Liver (tissue), 3 donors: ENCODE results near the gene TFDP1.

Source experiments
- JUND ChIP-seq, 2 donors: IDR thresholded peaks; 2 replicates each; pipeline ENCODE4 v1.6.1; 2016; ENCODE audit warnings: antibody characterized with exemption in 2 of 2
- TAF1 ChIP-seq: conservative IDR thresholded peaks from 2 replicates; pipeline ENCODE4 v1.6.1; 2016; ENCODE audit warnings: antibody characterized with exemption, mild to moderate bottlenecking
- TF ChIP-seq, protein P1 (sequence below): IDR thresholded peaks from 2 replicates; pipeline ENCODE4 v1.6.1; 2016; ENCODE audit warnings: antibody characterized with exemption, mild to moderate bottlenecking
- TF ChIP-seq, protein P2 (sequence below): IDR thresholded peaks from 2 replicates; pipeline ENCODE4 v1.6.1; 2016; ENCODE audit warnings: antibody characterized with exemption
- TF ChIP-seq, protein P3 (sequence below): fragments of 150-350 bp; IDR thresholded peaks from 2 replicates; pipeline ENCODE4 v1.5.1; 2017; ENCODE audit warnings: improper control_type of control experiment, low read depth, low read length; ENCODE audit not compliant: missing input control
- donor health status: healthy.
- donor health status: healthy.

DNA sequence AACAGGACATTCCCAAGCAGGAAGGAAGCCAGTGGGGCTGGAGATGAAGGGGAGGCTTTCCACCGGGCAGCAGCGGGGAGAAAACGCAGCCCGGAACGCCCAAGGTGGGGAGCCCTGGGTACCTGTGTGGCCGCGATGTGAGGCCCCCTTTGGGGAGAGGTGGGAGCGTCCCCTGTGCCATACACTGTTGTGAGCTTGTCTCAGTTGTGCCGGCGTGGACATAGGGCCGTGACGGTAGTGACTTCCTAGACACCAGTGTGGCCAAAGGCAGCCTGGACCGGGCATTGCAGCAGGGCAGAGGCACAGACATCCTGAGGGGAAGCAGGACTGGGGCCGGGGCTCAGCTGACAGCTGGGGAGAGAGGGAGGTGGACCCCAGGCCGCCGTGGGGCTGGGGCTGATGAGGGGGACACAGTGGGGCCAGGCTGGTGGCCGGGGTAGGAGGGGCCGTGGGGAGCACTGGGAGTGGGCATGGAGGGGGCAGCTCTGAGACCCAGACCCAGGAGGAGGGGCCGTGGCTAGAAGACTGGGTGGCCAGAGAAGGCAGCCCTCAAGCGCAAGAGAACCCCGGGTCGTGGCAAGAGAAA, 38.5 kb upstream of the TFDP1 start:
- TF ChIP-seq, protein P1, sequence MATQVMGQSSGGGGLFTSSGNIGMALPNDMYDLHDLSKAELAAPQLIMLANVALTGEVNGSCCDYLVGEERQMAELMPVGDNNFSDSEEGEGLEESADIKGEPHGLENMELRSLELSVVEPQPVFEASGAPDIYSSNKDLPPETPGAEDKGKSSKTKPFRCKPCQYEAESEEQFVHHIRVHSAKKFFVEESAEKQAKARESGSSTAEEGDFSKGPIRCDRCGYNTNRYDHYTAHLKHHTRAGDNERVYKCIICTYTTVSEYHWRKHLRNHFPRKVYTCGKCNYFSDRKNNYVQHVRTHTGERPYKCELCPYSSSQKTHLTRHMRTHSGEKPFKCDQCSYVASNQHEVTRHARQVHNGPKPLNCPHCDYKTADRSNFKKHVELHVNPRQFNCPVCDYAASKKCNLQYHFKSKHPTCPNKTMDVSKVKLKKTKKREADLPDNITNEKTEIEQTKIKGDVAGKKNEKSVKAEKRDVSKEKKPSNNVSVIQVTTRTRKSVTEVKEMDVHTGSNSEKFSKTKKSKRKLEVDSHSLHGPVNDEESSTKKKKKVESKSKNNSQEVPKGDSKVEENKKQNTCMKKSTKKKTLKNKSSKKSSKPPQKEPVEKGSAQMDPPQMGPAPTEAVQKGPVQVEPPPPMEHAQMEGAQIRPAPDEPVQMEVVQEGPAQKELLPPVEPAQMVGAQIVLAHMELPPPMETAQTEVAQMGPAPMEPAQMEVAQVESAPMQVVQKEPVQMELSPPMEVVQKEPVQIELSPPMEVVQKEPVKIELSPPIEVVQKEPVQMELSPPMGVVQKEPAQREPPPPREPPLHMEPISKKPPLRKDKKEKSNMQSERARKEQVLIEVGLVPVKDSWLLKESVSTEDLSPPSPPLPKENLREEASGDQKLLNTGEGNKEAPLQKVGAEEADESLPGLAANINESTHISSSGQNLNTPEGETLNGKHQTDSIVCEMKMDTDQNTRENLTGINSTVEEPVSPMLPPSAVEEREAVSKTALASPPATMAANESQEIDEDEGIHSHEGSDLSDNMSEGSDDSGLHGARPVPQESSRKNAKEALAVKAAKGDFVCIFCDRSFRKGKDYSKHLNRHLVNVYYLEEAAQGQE, result no peak
- TF ChIP-seq TAF1 (no peak), JUND (IDR thresholded peaks at IDR 0.05) (no peak)
- TF ChIP-seq, protein P2, sequence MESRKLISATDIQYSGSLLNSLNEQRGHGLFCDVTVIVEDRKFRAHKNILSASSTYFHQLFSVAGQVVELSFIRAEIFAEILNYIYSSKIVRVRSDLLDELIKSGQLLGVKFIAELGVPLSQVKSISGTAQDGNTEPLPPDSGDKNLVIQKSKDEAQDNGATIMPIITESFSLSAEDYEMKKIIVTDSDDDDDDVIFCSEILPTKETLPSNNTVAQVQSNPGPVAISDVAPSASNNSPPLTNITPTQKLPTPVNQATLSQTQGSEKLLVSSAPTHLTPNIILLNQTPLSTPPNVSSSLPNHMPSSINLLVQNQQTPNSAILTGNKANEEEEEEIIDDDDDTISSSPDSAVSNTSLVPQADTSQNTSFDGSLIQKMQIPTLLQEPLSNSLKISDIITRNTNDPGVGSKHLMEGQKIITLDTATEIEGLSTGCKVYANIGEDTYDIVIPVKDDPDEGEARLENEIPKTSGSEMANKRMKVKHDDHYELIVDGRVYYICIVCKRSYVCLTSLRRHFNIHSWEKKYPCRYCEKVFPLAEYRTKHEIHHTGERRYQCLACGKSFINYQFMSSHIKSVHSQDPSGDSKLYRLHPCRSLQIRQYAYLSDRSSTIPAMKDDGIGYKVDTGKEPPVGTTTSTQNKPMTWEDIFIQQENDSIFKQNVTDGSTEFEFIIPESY, result no peak
- TF ChIP-seq, protein P3, sequence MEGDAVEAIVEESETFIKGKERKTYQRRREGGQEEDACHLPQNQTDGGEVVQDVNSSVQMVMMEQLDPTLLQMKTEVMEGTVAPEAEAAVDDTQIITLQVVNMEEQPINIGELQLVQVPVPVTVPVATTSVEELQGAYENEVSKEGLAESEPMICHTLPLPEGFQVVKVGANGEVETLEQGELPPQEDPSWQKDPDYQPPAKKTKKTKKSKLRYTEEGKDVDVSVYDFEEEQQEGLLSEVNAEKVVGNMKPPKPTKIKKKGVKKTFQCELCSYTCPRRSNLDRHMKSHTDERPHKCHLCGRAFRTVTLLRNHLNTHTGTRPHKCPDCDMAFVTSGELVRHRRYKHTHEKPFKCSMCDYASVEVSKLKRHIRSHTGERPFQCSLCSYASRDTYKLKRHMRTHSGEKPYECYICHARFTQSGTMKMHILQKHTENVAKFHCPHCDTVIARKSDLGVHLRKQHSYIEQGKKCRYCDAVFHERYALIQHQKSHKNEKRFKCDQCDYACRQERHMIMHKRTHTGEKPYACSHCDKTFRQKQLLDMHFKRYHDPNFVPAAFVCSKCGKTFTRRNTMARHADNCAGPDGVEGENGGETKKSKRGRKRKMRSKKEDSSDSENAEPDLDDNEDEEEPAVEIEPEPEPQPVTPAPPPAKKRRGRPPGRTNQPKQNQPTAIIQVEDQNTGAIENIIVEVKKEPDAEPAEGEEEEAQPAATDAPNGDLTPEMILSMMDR, result no peak
